Panc1 (cell line): ENCODE measurements around the gene POLD1. TPM values are rescaled to one million over a fixed set of nuclear protein-coding genes. Genes with fewer than 3 reads are reported as not detected.

ENCODE experiments used
- total RNA-seq: library from RNA; stranded (reverse); gene quantifications from one replicate; pipeline ENCODE4 v1.2.1, GENCODE V29; 2021; ENCODE audit not compliant: unreplicated experiment

Gene POLD1
- total RNA-seq, 1 experiment from 2014 or later, result 71.7 TPM

Other genes starting within 250 kb of the POLD1 start
- gene IZUMO2, start 221.1 kb upstream of the POLD1 start, total RNA-seq, result not detected
- gene MYH14, start 180.7 kb upstream of the POLD1 start, total RNA-seq, result 23.8 TPM
- gene KCNC3, start 55.0 kb upstream of the POLD1 start, total RNA-seq, result 10.8 TPM
- gene NAPSA, start 18.7 kb upstream of the POLD1 start, total RNA-seq, result 2.5 TPM
- 55.8 TPM for gene NR1H2, start 7.9 kb upstream of the POLD1 start, total RNA-seq
- gene SPIB, start 34.6 kb downstream of the POLD1 start, total RNA-seq, result not detected
- gene MYBPC2, start 48.5 kb downstream of the POLD1 start, total RNA-seq, result 0.18 TPM
- gene EMC10, start 92.2 kb downstream of the POLD1 start, total RNA-seq, result 66.7 TPM
- 2.0 TPM for gene GARIN5A, start 92.5 kb downstream of the POLD1 start, total RNA-seq
- 51.8 TPM for gene JOSD2, start 126.8 kb downstream of the POLD1 start, total RNA-seq
- not detected for gene ASPDH, start 129.6 kb downstream of the POLD1 start, total RNA-seq
- gene LRRC4B, start 184.1 kb downstream of the POLD1 start, total RNA-seq, result 0.57 TPM